ENCODE measurements around the gene PSMC5.
"Not testable (repeated sequence)": the region's sequence is repeated elsewhere in the genome, so short reads cannot be mapped to it uniquely, and the experiment has no call there.

The PSMC5 gene

GRCh38 chr17:63836811-63837210 lies 9.6 kb downstream of the PSMC5 start:
- DNase-seq (ENCODE audit: low read depth): no peak
- no peak overlapping the region for H3K4me3 ChIP-seq (ENCODE audit: low read depth, low read length)

- DNase-seq (ENCODE audit: low read depth): no peak
- H3K4me3 ChIP-seq (ENCODE audit: low read depth, low read length): no peak overlapping the region
Observed at GRCh38 chr17:63837480-63837879, 10.2 kb downstream of the PSMC5 start.

- DNase-seq (ENCODE audit: low read depth): no peak
Observed at GRCh38 chr17:63837962-63838600, 10.8 kb downstream of the PSMC5 start.

GRCh38 chr17:63838631-63839171 lies 11.5 kb downstream of the PSMC5 start:
- DNase-seq (ENCODE audit: low read depth): peak; percentile 91
- peak overlapping the region; percentile 25 for H3K4me3 ChIP-seq (ENCODE audit: low read depth, low read length)

More at GRCh38 chr17:63837962-63838600, 10.8 kb downstream of the PSMC5 start:
- H3K4me3 ChIP-seq (ENCODE audit: low read depth, low read length): no peak overlapping the region

GRCh38 chr17:63840591-63841349 lies 13.5 kb downstream of the PSMC5 start:
- peak overlapping the region; percentile 86 for H3K4me3 ChIP-seq (ENCODE audit: low read depth, low read length)
- no peak for DNase-seq (ENCODE audit: low read depth)

GRCh38 chr17:63841350-63842172 lies 14.3 kb downstream of the PSMC5 start:
- DNase-seq (ENCODE audit: low read depth): no peak
- peak overlapping the region; percentile 86 for H3K4me3 ChIP-seq (ENCODE audit: low read depth, low read length)

GRCh38 chr17:63842173-63842539 lies 14.9 kb downstream of the PSMC5 start:
- DNase-seq (ENCODE audit: low read depth): no peak
- H3K4me3 ChIP-seq (ENCODE audit: low read depth, low read length): peak overlapping the region; percentile 86

GRCh38 chr17:63842540-63843386 lies 15.5 kb downstream of the PSMC5 start, which contains the start of gene SMARCD2:
TSS of gene SMARCD2 (minus strand) at chr17:63842685. CDS start at chr17:63842674, 11 bp downstream.
- peak; percentile 99 for DNase-seq (ENCODE audit: low read depth)
- peak within 1 kb of the TSS; percentile 86 for H3K4me3 ChIP-seq (ENCODE audit: low read depth, low read length)

- DNase-seq (ENCODE audit: low read depth): not testable (repeated sequence)
- peak overlapping the region; percentile 42 for H3K4me3 ChIP-seq (ENCODE audit: low read depth, low read length)
Observed at GRCh38 chr17:63843387-63843888, 16.2 kb downstream of the PSMC5 start.

GRCh38 chr17:63843910-63844677 lies 16.9 kb downstream of the PSMC5 start:
- no peak overlapping the region for H3K4me3 ChIP-seq (ENCODE audit: low read depth, low read length)
- no peak for DNase-seq (ENCODE audit: low read depth)

GRCh38 chr17:63845509-63845908 lies 18.3 kb downstream of the PSMC5 start:
- DNase-seq (ENCODE audit: low read depth): no peak
- H3K4me3 ChIP-seq (ENCODE audit: low read depth, low read length): no peak overlapping the region

- DNase-seq (ENCODE audit: low read depth): no peak
- no peak overlapping the region for H3K4me3 ChIP-seq (ENCODE audit: low read depth, low read length)
Observed at GRCh38 chr17:63847525-63848249, 20.5 kb downstream of the PSMC5 start.

GRCh38 chr17:63848834-63849689 lies 21.8 kb downstream of the PSMC5 start:
- H3K4me3 ChIP-seq (ENCODE audit: low read depth, low read length): peak overlapping the region; percentile 31
- DNase-seq (ENCODE audit: low read depth): peak; percentile 43

- H3K4me3 ChIP-seq (ENCODE audit: low read depth, low read length): no peak overlapping the region
- no peak for DNase-seq (ENCODE audit: low read depth)
Observed at GRCh38 chr17:63850401-63850800, 23.2 kb downstream of the PSMC5 start.

GRCh38 chr17:63853260-63853659 lies 26.0 kb downstream of the PSMC5 start:
- no peak overlapping the region for H3K4me3 ChIP-seq (ENCODE audit: low read depth, low read length)
- no peak for DNase-seq (ENCODE audit: low read depth)

- H3K4me3 ChIP-seq (ENCODE audit: low read depth, low read length): no peak overlapping the region
Observed at GRCh38 chr17:63854709-63855108, 27.5 kb downstream of the PSMC5 start.

GRCh38 chr17:63855185-63855584 lies 28.0 kb downstream of the PSMC5 start:
- no peak overlapping the region for H3K4me3 ChIP-seq (ENCODE audit: low read depth, low read length)

More at GRCh38 chr17:63854709-63855108, 27.5 kb downstream of the PSMC5 start:
- no peak for DNase-seq (ENCODE audit: low read depth)

More at GRCh38 chr17:63855185-63855584, 28.0 kb downstream of the PSMC5 start:
- DNase-seq (ENCODE audit: low read depth): no peak
